ENCODE measurements around the gene ULK4.

The ULK4 gene

DNA sequence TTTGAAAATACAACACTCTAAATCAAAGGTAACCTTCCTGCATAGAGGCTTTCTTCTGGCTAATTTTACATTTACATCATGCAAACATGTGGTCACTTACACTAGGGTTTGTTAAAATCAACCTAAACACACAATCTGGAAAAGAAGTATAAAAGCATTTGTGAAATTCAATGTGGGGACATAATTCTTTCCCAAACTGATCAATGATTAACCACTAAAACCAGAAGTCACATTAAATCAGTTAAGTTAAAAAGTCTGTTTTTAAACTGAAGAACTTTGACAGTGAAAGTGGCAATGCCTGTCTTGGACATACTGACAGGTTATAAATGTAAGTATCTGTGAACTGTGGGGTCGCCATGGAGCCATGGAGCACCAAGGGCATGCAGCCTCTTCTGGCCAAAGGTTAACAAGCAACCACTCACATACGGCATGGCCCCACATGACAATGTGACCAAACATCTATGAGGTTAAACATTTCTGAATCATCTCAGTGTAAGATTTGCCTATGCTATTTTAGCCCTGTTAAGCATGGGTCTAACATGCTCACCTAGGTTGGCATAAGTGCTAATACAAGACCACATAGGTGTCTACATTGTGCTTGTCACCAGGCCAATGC lies 484.4 kb downstream of the ULK4 start (continued):
- no peak for TF ChIP-seq RBAK (tag by site-specific recombination; IDR thresholded peaks at IDR 0.05)
- TF ChIP-seq, protein P1, sequence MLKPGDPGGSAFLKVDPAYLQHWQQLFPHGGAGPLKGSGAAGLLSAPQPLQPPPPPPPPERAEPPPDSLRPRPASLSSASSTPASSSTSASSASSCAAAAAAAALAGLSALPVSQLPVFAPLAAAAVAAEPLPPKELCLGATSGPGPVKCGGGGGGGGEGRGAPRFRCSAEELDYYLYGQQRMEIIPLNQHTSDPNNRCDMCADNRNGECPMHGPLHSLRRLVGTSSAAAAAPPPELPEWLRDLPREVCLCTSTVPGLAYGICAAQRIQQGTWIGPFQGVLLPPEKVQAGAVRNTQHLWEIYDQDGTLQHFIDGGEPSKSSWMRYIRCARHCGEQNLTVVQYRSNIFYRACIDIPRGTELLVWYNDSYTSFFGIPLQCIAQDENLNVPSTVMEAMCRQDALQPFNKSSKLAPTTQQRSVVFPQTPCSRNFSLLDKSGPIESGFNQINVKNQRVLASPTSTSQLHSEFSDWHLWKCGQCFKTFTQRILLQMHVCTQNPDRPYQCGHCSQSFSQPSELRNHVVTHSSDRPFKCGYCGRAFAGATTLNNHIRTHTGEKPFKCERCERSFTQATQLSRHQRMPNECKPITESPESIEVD (tag by site-specific recombination; IDR thresholded peaks at IDR 0.05) = no peak
- TF ChIP-seq ZNF324 (tag by site-specific recombination; IDR thresholded peaks at IDR 0.05) = no peak
- TF ChIP-seq SP7 (tag by site-specific recombination; IDR thresholded peaks at IDR 0.05) = no peak
- no peak for TF ChIP-seq ZNF747 (tag by site-specific recombination; IDR thresholded peaks at IDR 0.05)
- no peak for TF ChIP-seq ZBTB1 (tag by site-specific recombination; IDR thresholded peaks at IDR 0.05)
- TF ChIP-seq ZNF561 (tag by site-specific recombination; IDR thresholded peaks at IDR 0.05; ENCODE audit: borderline replicate concordance) = no peak

DNA sequence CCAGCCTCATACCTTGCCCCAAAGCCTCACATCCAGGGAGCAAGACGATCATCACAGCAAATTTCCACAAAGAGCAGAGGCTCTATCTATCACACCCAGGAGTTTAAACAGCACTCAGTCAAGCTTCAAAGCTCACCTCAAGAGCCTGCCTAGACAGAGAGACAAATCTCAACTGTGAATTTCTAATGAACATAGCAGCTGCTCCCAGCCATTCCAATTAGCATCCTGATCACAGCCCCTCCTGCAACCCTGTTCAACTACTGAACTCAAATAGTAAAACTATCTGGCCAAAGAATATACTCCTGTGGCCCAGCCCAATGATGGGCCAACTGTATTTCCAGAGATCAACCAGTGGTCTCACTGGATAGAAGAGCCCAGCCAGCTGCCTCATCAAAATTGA lies 492.8 kb downstream of the ULK4 start:
- POLR2A ChIA-PET = no interaction called here
- Histone ChIP-seq H3K36me3 (ENCODE audit: control insufficient read depth in 2 of 2, insufficient read depth in 1 of 2, low read length in 2 of 2) (no peaks in the 10 kb centered on the region), H3K4me1 (ENCODE audit: control insufficient read depth, insufficient read depth, low read length) (no peaks in the 10 kb centered on the region), H3K4me3 (ENCODE audit: low read depth, low read length) (no peak overlapping the region), H3K9me3 (ENCODE audit: control insufficient read depth, insufficient read depth, low read depth, low read length) (no peaks in the 10 kb centered on the region), H3K27ac (ENCODE audit: extremely low read depth, low read depth, low read length) (no peak overlapping the region)
- CTCF ChIA-PET = no interaction called here
- TF ChIP-seq EGR2 (tag by site-specific recombination; IDR thresholded peaks at IDR 0.05; ENCODE audit: low read depth) (no peak), ZNF354C (tag by site-specific recombination; IDR thresholded peaks at IDR 0.05; ENCODE audit: borderline replicate concordance, low read depth) (no peak), ZNF157 (tag by site-specific recombination; IDR thresholded peaks at IDR 0.05) (no peak), TCF7L2 (IDR thresholded peaks at IDR 0.05; ENCODE audit: borderline replicate concordance, low read depth, low read length) (no peak), ZSCAN23 (tag by site-specific recombination; IDR thresholded peaks at IDR 0.05) (no peak), ZNF658 (tag by site-specific recombination; IDR thresholded peaks at IDR 0.05) (no peak), SP7 (tag by site-specific recombination; IDR thresholded peaks at IDR 0.05) (no peak), ZSCAN30 (tag by site-specific recombination; IDR thresholded peaks at IDR 0.05) (no peak), ZIC2 (tag by site-specific recombination; IDR thresholded peaks at IDR 0.05) (no peak), ZBTB8A (tag by site-specific recombination; IDR thresholded peaks at IDR 0.05) (no peak), ZNF571 (tag by site-specific recombination; IDR thresholded peaks at IDR 0.05) (no peak), ZNF221 (tag by site-specific recombination; IDR thresholded peaks at IDR 0.05; ENCODE audit: borderline replicate concordance) (no peak), ZNF473 (tag by site-specific recombination; IDR thresholded peaks at IDR 0.05) (no peak), ZNF23 (tag by site-specific recombination; IDR thresholded peaks at IDR 0.05; ENCODE audit: borderline replicate concordance) (no peak), ZNF654 (tag by site-specific recombination; IDR thresholded peaks at IDR 0.05; ENCODE audit: low read depth) (no peak), SP2 (tag by site-specific recombination; IDR thresholded peaks at IDR 0.05) (no peak)
- TF ChIP-seq, protein P2, sequence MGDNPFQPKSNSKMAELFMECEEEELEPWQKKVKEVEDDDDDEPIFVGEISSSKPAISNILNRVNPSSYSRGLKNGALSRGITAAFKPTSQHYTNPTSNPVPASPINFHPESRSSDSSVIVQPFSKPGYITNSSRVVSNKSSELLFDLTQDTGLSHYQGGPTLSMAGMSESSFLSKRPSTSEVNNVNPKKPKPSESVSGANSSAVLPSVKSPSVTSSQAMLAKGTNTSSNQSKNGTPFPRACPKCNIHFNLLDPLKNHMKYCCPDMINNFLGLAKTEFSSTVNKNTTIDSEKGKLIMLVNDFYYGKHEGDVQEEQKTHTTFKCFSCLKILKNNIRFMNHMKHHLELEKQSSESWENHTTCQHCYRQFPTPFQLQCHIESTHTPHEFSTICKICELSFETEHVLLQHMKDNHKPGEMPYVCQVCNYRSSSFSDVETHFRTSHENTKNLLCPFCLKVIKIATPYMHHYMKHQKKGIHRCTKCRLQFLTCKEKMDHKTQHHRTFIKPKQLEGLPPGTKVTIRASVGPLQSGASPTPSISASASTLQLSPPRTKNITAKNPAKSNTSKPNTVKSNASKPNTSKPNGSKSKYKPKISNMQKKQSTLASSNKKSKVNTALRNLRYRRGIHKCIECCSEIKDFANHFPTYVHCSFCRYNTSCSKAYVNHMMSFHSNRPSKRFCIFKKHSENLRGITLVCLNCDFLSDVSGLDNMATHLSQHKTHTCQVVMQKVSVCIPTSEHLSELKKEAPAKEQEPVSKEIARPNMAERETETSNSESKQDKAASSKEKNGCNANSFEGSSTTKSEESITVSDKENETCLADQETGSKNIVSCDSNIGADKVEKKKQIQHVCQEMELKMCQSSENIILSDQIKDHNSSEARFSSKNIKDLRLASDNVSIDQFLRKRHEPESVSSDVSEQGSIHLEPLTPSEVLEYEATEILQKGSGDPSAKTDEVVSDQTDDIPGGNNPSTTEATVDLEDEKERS (tag by site-specific recombination; IDR thresholded peaks at IDR 0.05) = no peak
- TF ChIP-seq, protein P3, sequence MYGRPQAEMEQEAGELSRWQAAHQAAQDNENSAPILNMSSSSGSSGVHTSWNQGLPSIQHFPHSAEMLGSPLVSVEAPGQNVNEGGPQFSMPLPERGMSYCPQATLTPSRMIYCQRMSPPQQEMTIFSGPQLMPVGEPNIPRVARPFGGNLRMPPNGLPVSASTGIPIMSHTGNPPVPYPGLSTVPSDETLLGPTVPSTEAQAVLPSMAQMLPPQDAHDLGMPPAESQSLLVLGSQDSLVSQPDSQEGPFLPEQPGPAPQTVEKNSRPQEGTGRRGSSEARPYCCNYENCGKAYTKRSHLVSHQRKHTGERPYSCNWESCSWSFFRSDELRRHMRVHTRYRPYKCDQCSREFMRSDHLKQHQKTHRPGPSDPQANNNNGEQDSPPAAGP (tag by site-specific recombination; IDR thresholded peaks at IDR 0.05) = no peak
- TF ChIP-seq, protein P4, sequence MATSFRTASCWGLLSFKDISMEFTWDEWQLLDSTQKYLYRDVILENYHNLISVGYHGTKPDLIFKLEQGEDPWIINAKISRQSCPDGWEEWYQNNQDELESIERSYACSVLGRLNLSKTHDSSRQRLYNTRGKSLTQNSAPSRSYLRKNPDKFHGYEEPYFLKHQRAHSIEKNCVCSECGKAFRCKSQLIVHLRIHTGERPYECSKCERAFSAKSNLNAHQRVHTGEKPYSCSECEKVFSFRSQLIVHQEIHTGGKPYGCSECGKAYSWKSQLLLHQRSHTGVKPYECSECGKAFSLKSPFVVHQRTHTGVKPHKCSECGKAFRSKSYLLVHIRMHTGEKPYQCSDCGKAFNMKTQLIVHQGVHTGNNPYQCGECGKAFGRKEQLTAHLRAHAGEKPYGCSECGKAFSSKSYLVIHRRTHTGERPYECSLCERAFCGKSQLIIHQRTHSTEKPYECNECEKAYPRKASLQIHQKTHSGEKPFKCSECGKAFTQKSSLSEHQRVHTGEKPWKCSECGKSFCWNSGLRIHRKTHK (tag by site-specific recombination; IDR thresholded peaks at IDR 0.05) = no peak
- TF ChIP-seq, protein P1 (tag by site-specific recombination; IDR thresholded peaks at IDR 0.05) = no peak
